HG02852 (cell line): Measurements from ENCODE around the gene GABRR2.

ENCODE experiments used
- ATAC-seq: cut with Tn5 transposase; IDR thresholded peaks from one replicate; pipeline ENCODE4 v1.9.1; 2021; ENCODE audit warnings: mild to moderate bottlenecking, moderate library complexity; ENCODE audit not compliant: unreplicated experiment

Gene GABRR2

DNA sequence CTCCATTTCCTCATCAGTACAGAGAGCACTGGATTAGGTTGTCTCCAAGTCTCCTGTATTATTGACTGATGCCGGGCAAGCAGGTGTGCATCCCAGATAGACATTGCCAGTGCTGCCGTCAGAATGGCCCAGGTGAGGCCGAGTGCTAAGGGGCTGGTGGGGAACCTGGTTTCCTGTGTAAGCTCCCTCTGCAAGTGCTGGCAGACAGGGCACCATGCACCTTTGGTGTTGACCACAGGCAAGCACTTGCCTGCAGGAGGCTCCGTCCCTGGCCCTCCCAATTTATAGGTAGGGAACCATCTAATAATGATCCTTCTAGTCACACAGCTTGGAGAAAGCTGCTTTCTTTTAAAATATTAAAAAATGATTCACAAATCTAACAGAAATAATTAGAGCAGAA lies 98.7 kb downstream of the GABRR2 start:
- no peak for ATAC-seq

DNA sequence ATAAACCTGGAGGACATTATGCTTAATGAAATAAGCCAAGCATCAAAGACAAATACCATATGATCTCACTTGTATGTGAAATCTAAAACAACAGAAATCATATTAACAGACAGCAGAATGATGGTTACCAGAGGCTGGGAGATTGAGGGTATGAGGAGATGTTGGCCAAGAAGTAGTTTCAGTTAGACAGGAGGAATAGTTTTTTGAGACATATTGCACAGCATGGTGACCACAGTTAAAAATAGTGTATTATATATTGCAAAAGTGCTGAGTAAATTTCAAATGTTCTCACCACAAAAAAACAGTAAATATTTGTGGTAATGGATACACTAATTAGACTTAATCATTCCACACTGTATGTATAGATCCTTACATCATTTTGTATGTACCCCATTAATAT lies 99.7 kb downstream of the GABRR2 start:
- no peak for ATAC-seq

- no peak for ATAC-seq
These were observed 100.9 kb downstream of the GABRR2 start for GRCh38 chr6:89214197-89214596.

DNA sequence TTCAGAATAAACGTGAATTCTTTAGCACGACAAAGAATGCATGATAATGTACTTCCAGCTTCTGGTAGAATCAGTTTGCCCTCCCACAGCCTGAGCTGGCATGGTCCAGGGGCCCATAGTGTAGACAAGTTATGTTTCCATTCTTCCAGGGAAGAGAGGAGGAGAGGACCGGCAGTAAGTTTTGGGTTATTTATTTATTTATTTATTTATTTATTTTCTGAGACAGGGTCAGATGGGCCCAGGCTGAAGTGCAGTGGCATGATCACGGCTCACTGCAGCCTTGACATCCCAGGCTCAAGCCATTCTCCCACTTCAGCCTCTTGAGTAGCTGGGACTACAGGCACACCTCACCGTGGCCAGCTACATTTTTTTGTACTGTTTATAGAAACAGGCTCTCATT lies 102.6 kb downstream of the GABRR2 start:
- ATAC-seq = no peak

DNA sequence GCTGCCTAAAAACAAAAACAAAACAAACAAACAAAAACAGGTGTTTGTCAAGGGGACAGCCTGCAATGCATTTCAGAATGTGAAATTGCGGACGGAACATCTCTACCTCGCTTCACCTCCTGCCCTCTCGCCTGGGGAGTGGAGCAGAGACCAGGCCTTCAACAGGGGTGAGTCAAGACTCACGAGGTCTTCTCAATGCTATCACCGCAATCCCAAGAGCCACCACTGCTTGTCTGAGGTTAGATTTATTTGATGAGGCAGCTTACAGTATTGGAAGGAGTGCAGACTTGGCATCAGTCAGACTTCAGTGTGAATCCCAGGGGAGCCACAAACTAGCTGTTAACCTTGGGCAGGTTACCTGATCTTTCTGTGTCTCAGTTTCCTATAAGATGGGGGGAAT lies 105.6 kb downstream of the GABRR2 start:
- no peak for ATAC-seq

DNA sequence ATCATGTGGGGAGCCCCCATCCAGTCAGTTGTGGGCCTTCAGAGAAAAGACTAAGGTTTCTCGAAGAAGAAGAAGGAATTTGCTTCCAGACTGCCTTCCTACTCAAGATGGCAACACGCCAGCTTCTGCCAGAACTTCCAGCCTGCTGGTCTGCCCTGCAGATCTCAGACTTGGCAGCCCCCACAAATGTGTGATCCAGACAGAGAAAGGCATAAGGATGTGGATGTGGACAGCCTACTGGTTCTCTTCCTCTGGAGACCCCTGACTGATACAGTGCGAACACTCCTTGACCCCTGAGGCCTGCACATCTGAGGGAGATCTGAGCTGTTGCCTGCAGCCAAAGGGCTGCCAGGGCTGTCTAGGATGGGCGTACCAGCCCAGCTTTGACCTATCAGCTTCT lies 106.5 kb downstream of the GABRR2 start:
- ATAC-seq = no peak
